ENCODE data around the gene MCF2.
A peak's percentile ranks its signal among the peaks of the same experiment; 100 is the strongest.

The MCF2 gene

GRCh38 chrX:139600105-139600504 is 107.9 kb downstream of the MCF2 start:
- DNase-seq (ENCODE audit: low read depth), result no peak

GRCh38 chrX:139596068-139596467 is 111.9 kb downstream of the MCF2 start:
- no peak for DNase-seq (ENCODE audit: low read depth)

GRCh38 chrX:139585613-139586012 is 122.4 kb downstream of the MCF2 start:
- no peak for DNase-seq (ENCODE audit: low read depth)

- DNase-seq (ENCODE audit: low read depth), result peak; percentile 3
Observed at GRCh38 chrX:139581068-139581467, 126.9 kb downstream of the MCF2 start.

- DNase-seq (ENCODE audit: low read depth), result no peak
Observed at GRCh38 chrX:139566981-139567380, 141.0 kb downstream of the MCF2 start.

GRCh38 chrX:139563251-139563650 is 144.7 kb downstream of the MCF2 start:
- DNase-seq (ENCODE audit: low read depth), result peak; percentile 2

- peak; percentile 8 for DNase-seq (ENCODE audit: low read depth)
Observed at GRCh38 chrX:139560221-139560620, 147.7 kb downstream of the MCF2 start.

- DNase-seq (ENCODE audit: low read depth), result peak; percentile 63
Observed at GRCh38 chrX:139559383-139560042, 148.5 kb downstream of the MCF2 start.

GRCh38 chrX:139554991-139555675 is 152.8 kb downstream of the MCF2 start:
- DNase-seq (ENCODE audit: low read depth), result no peak

GRCh38 chrX:139554376-139554775 is 153.6 kb downstream of the MCF2 start:
- DNase-seq (ENCODE audit: low read depth), result no peak

- DNase-seq (ENCODE audit: low read depth), result no peak
Observed at GRCh38 chrX:139544591-139544990, 163.4 kb downstream of the MCF2 start.

GRCh38 chrX:139543920-139544319 is 164.0 kb downstream of the MCF2 start:
- no peak for DNase-seq (ENCODE audit: low read depth)

- no peak for DNase-seq (ENCODE audit: low read depth)
Observed at GRCh38 chrX:139542652-139543051, 165.3 kb downstream of the MCF2 start.

GRCh38 chrX:139538907-139539790 is 168.8 kb downstream of the MCF2 start:
- DNase-seq (ENCODE audit: low read depth), result no peak

- no peak for DNase-seq (ENCODE audit: low read depth)
Observed at GRCh38 chrX:139533444-139533843, 174.5 kb downstream of the MCF2 start.

- no peak for DNase-seq (ENCODE audit: low read depth)
Observed at GRCh38 chrX:139532834-139533233, 175.1 kb downstream of the MCF2 start.
